D721Med (cell line): ENCODE results near the gene ADARB2.

ENCODE experiments used
- DNase-seq: peaks from one replicate; pipeline ENCODE4 v3.0.0; 2011; ENCODE audit warnings: low spot score; ENCODE audit not compliant: insufficient read length
- FAIRE-seq: peaks from 2 replicates; lab custom pipeline; 2011; peaks lifted over from hg19 to GRCh38; lab: Jason Lieb, UNC
- TF ChIP-seq, protein P1 (sequence below): IDR thresholded peaks from 2 replicates; pipeline ENCODE4 v1.5.1; 2012; ENCODE audit warnings: mild to moderate bottlenecking, control low read depth; ENCODE audit not compliant: insufficient read depth; ENCODE audit errors: missing control alignments

The ADARB2 gene

DNA sequence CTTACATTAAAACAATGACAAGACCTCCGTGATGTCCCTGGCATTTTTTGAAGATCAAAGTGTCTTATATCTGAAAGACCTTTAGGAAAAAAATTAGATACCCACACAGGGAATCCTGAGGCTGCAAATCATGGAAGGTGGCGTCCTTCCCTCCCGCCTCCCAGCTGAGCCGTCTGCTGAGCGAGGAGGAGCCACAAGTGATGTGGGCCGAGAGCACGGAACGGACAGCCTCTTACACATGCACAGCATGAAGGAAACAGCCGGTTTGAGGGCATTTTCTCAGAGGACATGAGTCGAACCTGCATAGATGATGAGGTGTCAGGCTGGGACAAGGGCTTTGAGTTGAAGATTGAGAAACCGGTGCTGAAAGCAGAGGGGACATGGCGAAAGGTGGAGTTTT lies 163.3 kb downstream of the ADARB2 start:
- FAIRE-seq (no peak), DNase-seq (no peak)
- TF ChIP-seq, protein P1, sequence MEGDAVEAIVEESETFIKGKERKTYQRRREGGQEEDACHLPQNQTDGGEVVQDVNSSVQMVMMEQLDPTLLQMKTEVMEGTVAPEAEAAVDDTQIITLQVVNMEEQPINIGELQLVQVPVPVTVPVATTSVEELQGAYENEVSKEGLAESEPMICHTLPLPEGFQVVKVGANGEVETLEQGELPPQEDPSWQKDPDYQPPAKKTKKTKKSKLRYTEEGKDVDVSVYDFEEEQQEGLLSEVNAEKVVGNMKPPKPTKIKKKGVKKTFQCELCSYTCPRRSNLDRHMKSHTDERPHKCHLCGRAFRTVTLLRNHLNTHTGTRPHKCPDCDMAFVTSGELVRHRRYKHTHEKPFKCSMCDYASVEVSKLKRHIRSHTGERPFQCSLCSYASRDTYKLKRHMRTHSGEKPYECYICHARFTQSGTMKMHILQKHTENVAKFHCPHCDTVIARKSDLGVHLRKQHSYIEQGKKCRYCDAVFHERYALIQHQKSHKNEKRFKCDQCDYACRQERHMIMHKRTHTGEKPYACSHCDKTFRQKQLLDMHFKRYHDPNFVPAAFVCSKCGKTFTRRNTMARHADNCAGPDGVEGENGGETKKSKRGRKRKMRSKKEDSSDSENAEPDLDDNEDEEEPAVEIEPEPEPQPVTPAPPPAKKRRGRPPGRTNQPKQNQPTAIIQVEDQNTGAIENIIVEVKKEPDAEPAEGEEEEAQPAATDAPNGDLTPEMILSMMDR, result no peak

DNA sequence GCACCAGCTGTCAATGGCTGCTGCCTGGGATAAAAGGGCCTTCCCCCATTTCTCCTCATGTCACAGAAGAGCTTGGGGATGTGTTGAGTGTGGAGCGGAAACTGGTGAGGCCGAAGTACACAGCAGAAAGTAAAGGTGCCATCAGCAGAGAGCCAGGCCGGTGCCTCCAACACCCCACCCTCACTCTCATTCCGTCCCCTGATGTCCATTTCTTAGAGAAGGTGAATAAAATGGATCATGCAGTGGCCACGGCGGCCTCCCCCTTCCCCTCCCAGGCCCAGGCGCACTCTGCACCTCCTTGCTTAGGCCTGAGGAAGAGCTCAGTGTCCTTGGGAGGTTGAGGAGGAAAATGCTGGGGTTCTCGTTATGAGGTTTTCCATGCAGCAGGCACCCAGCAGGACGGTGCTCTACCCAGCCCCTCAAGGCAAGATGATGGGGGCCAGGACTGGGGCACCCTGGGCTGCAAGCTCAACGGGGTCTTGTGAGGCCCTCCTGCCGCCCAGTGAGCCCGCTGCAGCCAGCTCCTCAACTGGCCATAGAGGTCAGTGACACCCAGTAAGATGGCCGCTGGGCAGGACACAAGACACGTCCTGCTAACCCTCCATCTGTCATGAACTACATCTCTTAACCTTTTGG lies 163.9 kb downstream of the ADARB2 start:
- DNase-seq, result no peak
- TF ChIP-seq, protein P1, result no peak
- FAIRE-seq, result no peak

DNA sequence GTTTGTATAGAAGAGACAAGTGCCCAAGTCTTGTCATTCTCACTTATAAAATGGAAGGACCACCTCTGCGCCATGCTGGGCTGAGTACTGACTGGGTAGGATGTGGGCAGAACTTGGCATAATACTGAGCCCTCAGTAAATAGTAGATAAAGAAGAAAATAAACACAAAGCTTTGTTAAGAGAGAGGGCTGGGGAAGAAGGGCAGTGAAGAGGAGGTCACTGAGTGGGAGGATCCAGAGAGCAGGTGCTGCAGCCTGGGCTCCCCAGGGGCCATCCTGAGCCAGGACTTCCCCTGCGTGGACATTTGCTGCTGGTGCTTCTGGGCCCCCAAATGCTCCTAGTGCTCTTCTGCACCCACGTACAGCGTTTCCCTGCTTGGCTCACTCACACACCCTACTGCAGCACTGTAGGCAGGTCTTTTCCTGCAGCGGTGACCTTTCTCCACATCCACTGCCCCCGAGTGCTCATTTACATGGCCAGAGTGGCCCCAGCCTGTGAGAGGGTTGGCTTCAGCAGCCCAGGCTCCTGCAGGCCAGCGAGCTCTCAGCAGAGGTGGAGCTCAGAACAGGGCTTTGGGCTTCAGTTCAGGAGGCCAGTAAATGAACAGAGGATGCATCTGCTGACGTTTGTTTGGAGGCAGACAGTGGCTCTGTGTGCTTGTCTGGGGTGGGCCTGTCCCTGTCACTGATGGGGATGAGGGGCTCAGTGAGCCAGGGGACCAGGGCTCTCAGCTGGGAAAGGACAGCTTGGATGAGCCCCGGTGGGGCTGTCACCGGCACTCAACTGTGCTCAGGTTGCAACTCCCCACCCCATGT lies 164.6 kb downstream of the ADARB2 start:
- TF ChIP-seq, protein P1, result no peak
- no peak for DNase-seq
- FAIRE-seq, result no peak

DNA sequence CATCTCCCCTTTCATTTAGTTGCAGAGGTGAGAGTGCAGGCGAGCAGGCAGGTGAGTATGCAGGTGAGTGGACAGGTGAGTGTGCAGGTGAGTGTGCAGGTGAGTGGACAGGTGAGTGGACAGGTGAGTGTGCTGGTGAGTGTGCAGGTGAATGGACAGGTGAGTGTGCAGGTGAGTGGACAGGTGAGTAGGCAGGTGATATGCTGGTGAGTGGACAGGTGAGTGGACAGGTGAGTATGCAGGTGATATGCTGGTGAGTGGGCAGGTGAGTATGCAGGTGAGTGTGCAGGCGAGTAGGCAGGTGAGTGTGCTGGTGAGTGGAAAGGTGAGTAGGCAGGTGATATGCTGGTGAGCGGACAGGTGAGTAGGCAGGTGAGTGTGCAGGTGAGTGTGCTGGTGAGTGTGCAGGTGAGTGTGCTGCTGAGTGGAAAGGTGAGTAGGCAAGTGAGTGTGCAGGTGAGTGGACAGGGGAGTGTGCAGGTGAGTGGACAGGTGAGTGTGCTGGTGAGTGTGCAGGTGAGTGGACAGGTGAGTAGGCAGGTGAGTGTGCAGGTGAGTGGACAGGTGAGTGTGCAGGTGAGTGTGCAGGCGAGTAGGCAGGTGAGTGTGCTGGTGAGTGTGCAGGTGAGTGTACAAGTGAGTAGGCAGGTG lies 165.6 kb downstream of the ADARB2 start:
- FAIRE-seq, result no peak
- TF ChIP-seq, protein P1, result no peak

DNA sequence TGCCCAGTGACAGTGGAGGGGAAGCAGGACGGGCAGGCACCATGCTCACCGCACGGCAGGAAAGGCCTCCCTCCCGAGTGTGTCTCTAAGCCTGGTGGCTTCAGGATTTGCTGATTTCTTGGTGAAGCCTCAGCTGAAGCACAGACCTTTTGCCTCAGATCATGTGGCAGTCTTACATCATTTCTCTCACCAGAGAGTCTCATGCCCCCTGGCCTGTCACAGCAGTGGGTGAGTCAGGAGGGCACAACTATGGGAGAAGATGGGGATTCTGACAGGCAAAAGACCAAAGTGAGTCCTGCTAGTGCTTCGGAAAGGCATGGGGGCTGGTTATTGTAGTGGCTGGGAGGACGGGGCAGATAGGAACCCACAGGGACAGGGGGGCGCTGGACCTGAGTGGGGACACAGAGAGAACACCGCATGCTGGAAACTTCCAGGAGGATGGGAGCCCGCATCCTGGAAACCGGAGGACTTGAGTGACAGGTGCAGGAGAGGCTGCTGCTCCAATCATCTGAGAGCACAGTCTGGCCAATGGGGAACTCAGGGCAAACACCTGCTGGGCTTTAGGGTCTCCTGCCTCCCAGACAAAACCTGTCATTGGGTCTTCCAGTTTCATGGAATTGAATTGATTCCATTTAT lies 166.8 kb downstream of the ADARB2 start:
- TF ChIP-seq, protein P1, result no peak
- FAIRE-seq, result no peak
- DNase-seq, result no peak

More for the DNA sequence above, 165.6 kb downstream of the ADARB2 start:
- DNase-seq, result no peak

DNA sequence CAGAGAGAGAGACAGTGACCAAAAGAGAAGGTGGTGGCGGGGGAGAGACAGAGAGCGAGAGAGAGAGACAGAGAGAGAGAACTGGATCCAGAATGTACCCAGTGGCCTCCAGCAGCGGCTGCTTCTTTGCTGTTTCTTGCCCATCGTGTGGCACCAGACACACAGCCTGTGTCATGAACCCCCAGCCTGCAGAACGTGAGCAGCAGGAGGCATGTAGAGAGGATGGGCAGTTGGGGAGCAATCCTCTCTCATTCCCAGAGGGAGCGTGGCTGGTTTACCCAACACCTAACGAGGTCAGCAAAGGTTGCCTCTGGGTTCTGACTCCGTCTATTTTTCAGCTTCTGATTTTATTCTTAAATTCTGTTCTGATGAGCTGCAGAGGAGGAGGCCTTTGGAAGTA lies 168.1 kb downstream of the ADARB2 start:
- TF ChIP-seq, protein P1, result no peak
- FAIRE-seq (no peak), DNase-seq (no peak)
